DND-41 (cell line): ENCODE results near the gene HES4.

ENCODE experiments used
- ATAC-seq: fragments of 200-7000 bp; cut with Tn5 transposase; 3 replicates; pipeline ENCODE4 v1.9.1; 2021; ENCODE audit warnings: low read depth; ENCODE audit not compliant: insufficient read depth
- DNase-seq: peaks from one replicate; pipeline ENCODE4 v3.0.0-alpha.2; 2020
- H2AFZ ChIP-seq: 2 replicates; pipeline ENCODE4 v1.6.0; 2012; ENCODE audit warnings: low read depth, low read length
- H3K27ac ChIP-seq: 2 replicates; pipeline ENCODE4 v1.5.1; 2012; ENCODE audit warnings: low read length, inconsistent platforms
- H3K27me3 ChIP-seq: fragments of 200-600 bp; sonication (generic); 2 replicates; pipeline ENCODE4 v1.6.0; 2012; ENCODE audit warnings: low read length, mild to moderate bottlenecking, inconsistent platforms; ENCODE audit not compliant: insufficient read depth, poor library complexity
- H3K36me3 ChIP-seq: 2 replicates; pipeline ENCODE4 v1.5.1; 2012; ENCODE audit warnings: low read length, inconsistent platforms; ENCODE audit not compliant: insufficient read depth
- H3K4me1 ChIP-seq: 2 replicates; pipeline ENCODE4 v1.5.1; 2012; ENCODE audit warnings: mild to moderate bottlenecking, low read length; ENCODE audit not compliant: insufficient read depth
- H3K4me2 ChIP-seq: 2 replicates; pipeline ENCODE4 v1.6.0; 2012; ENCODE audit warnings: mild to moderate bottlenecking, moderate library complexity, low read length, inconsistent platforms; ENCODE audit not compliant: insufficient read depth
- H3K4me3 ChIP-seq, 2 experiments: fragments of 200-600 bp in 1 of 2; shearing (Covaris generic) in 1 of 2; 2 replicates each; pipeline ENCODE4 v1.5.1; 2012 to 2016; ENCODE audit warnings: inconsistent platforms in 2 of 2, low read length in 2 of 2, mild to moderate bottlenecking in 2 of 2, low read depth in 1 of 2, moderate library complexity in 1 of 2
- H3K79me2 ChIP-seq: 2 replicates; pipeline ENCODE4 v1.6.0; 2012; ENCODE audit warnings: low read length, inconsistent platforms; ENCODE audit not compliant: insufficient read depth
- H3K9ac ChIP-seq: 2 replicates; pipeline ENCODE4 v1.6.0; 2012; ENCODE audit warnings: low read depth, mild to moderate bottlenecking, inconsistent platforms, low read length, moderate library complexity
- H3K9me3 ChIP-seq: 2 replicates; pipeline ENCODE4 v1.5.1; 2012; ENCODE audit warnings: low read length, moderate library complexity, mild to moderate bottlenecking, inconsistent platforms; ENCODE audit not compliant: insufficient read depth, severe bottlenecking
- H4K20me1 ChIP-seq: 2 replicates; pipeline ENCODE4 v1.6.0; 2012; ENCODE audit warnings: low read length; ENCODE audit not compliant: insufficient read depth
- EZH2 ChIP-seq: IDR thresholded peaks from 3 replicates; pipeline ENCODE4 v1.6.1; 2012; ENCODE audit warnings: borderline replicate concordance, low read depth, mild to moderate bottlenecking, moderate library complexity, low read length, inconsistent platforms; ENCODE audit not compliant: severe bottlenecking
- TF ChIP-seq, protein P1 (sequence below): IDR thresholded peaks from 2 replicates; pipeline ENCODE4 v1.5.1; 2012; ENCODE audit warnings: borderline replicate concordance, low read length, moderate library complexity, mild to moderate bottlenecking; ENCODE audit not compliant: poor library complexity, severe bottlenecking; ENCODE audit errors: extremely low read depth

HES4 gene

GRCh38 chr1:1001057-1001783, 1.3 kb upstream of the HES4 start:
- no peaks in the 10 kb centered on the region for H3K79me2 ChIP-seq
- no peak overlapping the region for H3K4me2 ChIP-seq
- peaks cover 4% of the 10 kb centered on the region; the same call in 1 of the 2 replicates for H3K4me1 ChIP-seq
- no peak overlapping the region for H3K9ac ChIP-seq
- H3K27me3 ChIP-seq = peaks cover 60% of the 10 kb centered on the region
- TF ChIP-seq, protein P1, sequence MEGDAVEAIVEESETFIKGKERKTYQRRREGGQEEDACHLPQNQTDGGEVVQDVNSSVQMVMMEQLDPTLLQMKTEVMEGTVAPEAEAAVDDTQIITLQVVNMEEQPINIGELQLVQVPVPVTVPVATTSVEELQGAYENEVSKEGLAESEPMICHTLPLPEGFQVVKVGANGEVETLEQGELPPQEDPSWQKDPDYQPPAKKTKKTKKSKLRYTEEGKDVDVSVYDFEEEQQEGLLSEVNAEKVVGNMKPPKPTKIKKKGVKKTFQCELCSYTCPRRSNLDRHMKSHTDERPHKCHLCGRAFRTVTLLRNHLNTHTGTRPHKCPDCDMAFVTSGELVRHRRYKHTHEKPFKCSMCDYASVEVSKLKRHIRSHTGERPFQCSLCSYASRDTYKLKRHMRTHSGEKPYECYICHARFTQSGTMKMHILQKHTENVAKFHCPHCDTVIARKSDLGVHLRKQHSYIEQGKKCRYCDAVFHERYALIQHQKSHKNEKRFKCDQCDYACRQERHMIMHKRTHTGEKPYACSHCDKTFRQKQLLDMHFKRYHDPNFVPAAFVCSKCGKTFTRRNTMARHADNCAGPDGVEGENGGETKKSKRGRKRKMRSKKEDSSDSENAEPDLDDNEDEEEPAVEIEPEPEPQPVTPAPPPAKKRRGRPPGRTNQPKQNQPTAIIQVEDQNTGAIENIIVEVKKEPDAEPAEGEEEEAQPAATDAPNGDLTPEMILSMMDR = no peak
- no peak for TF ChIP-seq EZH2
- DNase-seq (no peak), ATAC-seq (no peak)
- H3K36me3 ChIP-seq = no peaks in the 10 kb centered on the region
- H4K20me1 ChIP-seq = peaks cover 21% of the 10 kb centered on the region
- H2AFZ ChIP-seq = no peak overlapping the region
- H3K9me3 ChIP-seq = no peaks in the 10 kb centered on the region
- H3K4me3 ChIP-seq = no peak overlapping the region
- H3K27ac ChIP-seq = no peak overlapping the region

DNA sequence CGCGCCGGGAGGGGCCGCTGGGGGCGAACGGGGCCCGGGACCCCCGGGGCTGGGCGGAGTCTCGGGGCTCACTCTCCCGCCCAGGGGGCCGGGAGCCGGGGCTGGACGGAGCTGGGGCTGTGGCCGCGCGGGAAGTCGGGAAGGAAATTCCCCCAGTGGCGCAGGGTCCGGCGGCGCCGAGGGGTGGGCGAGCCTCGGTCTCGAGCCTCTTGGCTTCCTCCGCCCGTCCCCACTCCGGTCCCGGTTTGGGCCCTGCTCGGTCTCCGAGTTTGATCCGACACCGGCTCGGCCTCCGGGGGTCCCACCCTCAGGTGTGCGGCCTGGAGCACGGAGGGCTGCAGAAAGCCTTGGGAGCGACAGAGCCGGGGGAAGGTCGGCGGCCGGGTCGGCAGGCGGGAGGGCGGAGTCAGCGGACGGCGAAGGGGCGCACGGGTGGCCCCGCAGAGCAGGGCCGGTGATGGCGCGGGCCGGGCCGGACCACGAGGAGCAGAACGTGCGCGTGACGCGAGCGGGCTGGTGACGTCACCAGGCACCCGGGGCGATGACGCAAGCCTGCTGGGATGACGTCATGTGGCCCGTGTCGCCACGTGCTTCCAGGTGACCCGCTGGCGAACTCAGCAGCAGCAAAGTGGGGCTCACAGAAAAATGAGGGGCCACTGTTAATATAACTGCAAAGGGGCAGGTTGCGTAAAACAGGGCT, 610 bp upstream of the HES4 start:
- Histone ChIP-seq H4K20me1 (peaks cover 21% of the 10 kb centered on the region), H3K9me3 (no peaks in the 10 kb centered on the region), H3K27me3 (peaks cover 59% of the 10 kb centered on the region), H3K4me2 (peak overlapping the region; percentile 42; the same call in 1 of the 2 replicates), H3K27ac (no peak overlapping the region), H3K4me1 (peaks cover 8% of the 10 kb centered on the region; the same call in 1 of the 2 replicates), H3K4me3 (no peak overlapping the region; a peak in 1 of 4 replicates), H3K79me2 (no peaks in the 10 kb centered on the region), H3K36me3 (no peaks in the 10 kb centered on the region), H3K9ac (no peak overlapping the region), H2AFZ (no peak overlapping the region)
- TF ChIP-seq, protein P1 = no peak
- no peak for TF ChIP-seq EZH2
- ATAC-seq (no peak; the same call in 2 of the 3 replicates), DNase-seq (no peak)

- TF ChIP-seq EZH2 = peak; percentile 75
- TF ChIP-seq, protein P1 = no peak
- Histone ChIP-seq H3K27ac (no peak overlapping the region), H3K4me1 (peaks cover 8% of the 10 kb centered on the region; the same call in 1 of the 2 replicates), H3K36me3 (no peaks in the 10 kb centered on the region), H2AFZ (no peak overlapping the region), H3K79me2 (no peaks in the 10 kb centered on the region), H3K4me2 (peak overlapping the region; percentile 42), H3K9me3 (no peaks in the 10 kb centered on the region), H4K20me1 (peaks cover 16% of the 10 kb centered on the region), H3K9ac (no peak overlapping the region), H3K27me3 (peaks cover 46% of the 10 kb centered on the region), H3K4me3 (no peak overlapping the region)
- DNase-seq (no peak), ATAC-seq (peak; percentile 24; the same call in 2 of the 3 replicates)
Measured at GRCh38 chr1:998995-999724, 737 bp downstream of the HES4 start.
